Liver (tissue), 3 donors: ENCODE data around the gene PRAME.

ENCODE experiments used
- CTCF ChIP-seq: fragments of 150-350 bp; IDR thresholded peaks from 2 replicates; pipeline ENCODE4 v1.5.1; 2017; ENCODE audit warnings: improper control_type of control experiment, low read depth, low read length; ENCODE audit not compliant: missing input control
- FOXA1 ChIP-seq: IDR thresholded peaks from 2 replicates; pipeline ENCODE4 v1.6.1; 2016; ENCODE audit warnings: antibody characterized with exemption
- SP1 ChIP-seq: IDR thresholded peaks from 2 replicates; pipeline ENCODE4 v1.6.1; 2018; ENCODE audit warnings: antibody characterized with exemption, mild to moderate bottlenecking
- YY1 ChIP-seq: IDR thresholded peaks from 2 replicates; pipeline ENCODE4 v1.6.1; 2016; ENCODE audit warnings: antibody characterized with exemption, mild to moderate bottlenecking
- donor health status: healthy.
- donor health status: healthy.

GRCh38 chr22:22536916-22537315 lies 22.1 kb downstream of the PRAME start:
- TF ChIP-seq SP1 (no peak), YY1 (no peak), CTCF (no peak), FOXA1 (no peak)
